ENCODE measurements around the gene SLC5A10. TPM values are rescaled to one million over a fixed set of nuclear protein-coding genes. Genes with fewer than 3 reads are reported as not detected.
A peak's percentile ranks its signal among the peaks of the same experiment; 100 is the strongest.

SLC5A10 gene
- polyA plus RNA-seq, 3 donors = 0.10 to 0.17 (median 0.12) TPM

DNA sequence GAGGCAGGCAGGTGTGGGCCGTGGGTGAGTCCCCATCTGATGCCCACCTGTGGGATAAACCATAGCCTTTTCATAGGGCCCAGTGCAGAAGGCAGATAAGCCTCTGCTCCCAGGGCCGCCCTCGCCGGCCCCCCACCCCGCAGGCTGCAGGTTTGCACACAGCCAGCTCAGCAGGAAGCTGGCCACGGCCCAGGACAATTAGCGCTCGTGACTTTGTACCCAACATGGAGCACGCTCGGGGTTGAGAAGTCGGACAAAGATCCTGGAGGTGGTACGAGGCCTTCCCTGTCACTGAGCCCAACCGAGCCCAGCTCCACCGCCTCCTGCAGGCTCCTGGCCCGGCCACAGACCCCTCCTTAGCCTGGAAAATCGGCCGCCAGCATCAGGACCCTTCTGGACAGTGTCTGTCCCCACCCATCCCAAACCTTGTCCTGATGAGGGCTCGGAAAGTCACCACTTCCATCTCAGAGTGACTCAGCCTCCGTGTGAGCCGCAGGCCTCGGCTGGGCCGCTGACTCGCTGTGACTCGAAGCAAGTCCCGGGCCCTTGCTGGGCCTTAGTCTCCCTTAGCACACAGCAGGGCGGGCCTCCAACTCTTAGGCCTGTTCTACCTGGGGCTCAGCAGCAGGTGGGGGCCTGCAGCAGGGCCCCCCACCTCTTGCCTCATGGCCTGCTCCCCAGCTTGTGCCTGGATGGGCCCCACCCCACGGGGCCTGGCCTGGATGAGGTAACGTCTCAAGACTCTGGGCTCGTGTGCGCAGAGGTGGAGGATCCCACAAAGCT is 29.9 kb downstream of the SLC5A10 start:
- H3K4me3 ChIP-seq (replicated peaks in 1 of 3; ENCODE audit: low read depth in 2 of 3, low read length in 3 of 3) = no peak overlapping the region
- no peak overlapping the region for H2AFZ ChIP-seq (ENCODE audit: insufficient read depth, low read depth, low read length, poor library complexity, severe bottlenecking)
- peak in 2 of 3 donors; percentile 3 to 28 for DNase-seq
- no peaks in the 10 kb centered on the region for H4K20me1 ChIP-seq (ENCODE audit: insufficient read depth, low read length)
- no peak overlapping the region for H3K4me2 ChIP-seq (replicated peaks; ENCODE audit: extremely low read depth, low read length, poor library complexity, severe bottlenecking)
- H3K9ac ChIP-seq (ENCODE audit: insufficient read depth, low read length, poor library complexity, severe bottlenecking) = no peak overlapping the region
- H3K36me3 ChIP-seq (replicated peaks in 1 of 2; ENCODE audit: control insufficient read depth in 1 of 2, insufficient read depth in 2 of 2, low read length in 2 of 2) = no peaks in the 10 kb centered on the region
- Mint-ChIP-seq H3K27ac (peak overlapping the region in 1 of 7 donors; percentile 54), H3K4me1 (peaks cover 4% of the 10 kb centered on the region), H3K4me3 (no peak overlapping the region), H3K9me3 (no peaks in the 10 kb centered on the region), H3K36me3 (no peaks in the 10 kb centered on the region), H3K27me3 (ENCODE audit: low read depth in 3 of 3) (peaks cover 1 to 6% (median 2%) of the 10 kb centered on the region in 3 donors)
- H3K27me3 ChIP-seq (ENCODE audit: control insufficient read depth in 2 of 2, insufficient read depth in 2 of 2, low read length in 2 of 2) = no peaks in the 10 kb centered on the region
- WGBS (ENCODE audit: insufficient coverage) = 61% methylated on average over 30 of the region's 30 CpGs
- no peaks in the 10 kb centered on the region for H3K79me2 ChIP-seq (ENCODE audit: insufficient read depth, low read length)
- no peaks in the 10 kb centered on the region for H3K4me1 ChIP-seq (ENCODE audit: control insufficient read depth in 1 of 2, insufficient read depth in 2 of 2, low read length in 2 of 2)
- TF ChIP-seq, protein P1, sequence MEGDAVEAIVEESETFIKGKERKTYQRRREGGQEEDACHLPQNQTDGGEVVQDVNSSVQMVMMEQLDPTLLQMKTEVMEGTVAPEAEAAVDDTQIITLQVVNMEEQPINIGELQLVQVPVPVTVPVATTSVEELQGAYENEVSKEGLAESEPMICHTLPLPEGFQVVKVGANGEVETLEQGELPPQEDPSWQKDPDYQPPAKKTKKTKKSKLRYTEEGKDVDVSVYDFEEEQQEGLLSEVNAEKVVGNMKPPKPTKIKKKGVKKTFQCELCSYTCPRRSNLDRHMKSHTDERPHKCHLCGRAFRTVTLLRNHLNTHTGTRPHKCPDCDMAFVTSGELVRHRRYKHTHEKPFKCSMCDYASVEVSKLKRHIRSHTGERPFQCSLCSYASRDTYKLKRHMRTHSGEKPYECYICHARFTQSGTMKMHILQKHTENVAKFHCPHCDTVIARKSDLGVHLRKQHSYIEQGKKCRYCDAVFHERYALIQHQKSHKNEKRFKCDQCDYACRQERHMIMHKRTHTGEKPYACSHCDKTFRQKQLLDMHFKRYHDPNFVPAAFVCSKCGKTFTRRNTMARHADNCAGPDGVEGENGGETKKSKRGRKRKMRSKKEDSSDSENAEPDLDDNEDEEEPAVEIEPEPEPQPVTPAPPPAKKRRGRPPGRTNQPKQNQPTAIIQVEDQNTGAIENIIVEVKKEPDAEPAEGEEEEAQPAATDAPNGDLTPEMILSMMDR (IDR thresholded peaks at IDR 0.05) = no peak
- intact Hi-C loops (cut with micrococcal nuclease) = no loop called here
- H3K27ac ChIP-seq (ENCODE audit: low read depth in 1 of 2, low read length in 2 of 2) = no peak overlapping the region
- H3K9me3 ChIP-seq (replicated peaks in 1 of 2; ENCODE audit: control insufficient read depth in 1 of 2, insufficient read depth in 1 of 2, low read length in 2 of 2) = no peaks in the 10 kb centered on the region

DNA sequence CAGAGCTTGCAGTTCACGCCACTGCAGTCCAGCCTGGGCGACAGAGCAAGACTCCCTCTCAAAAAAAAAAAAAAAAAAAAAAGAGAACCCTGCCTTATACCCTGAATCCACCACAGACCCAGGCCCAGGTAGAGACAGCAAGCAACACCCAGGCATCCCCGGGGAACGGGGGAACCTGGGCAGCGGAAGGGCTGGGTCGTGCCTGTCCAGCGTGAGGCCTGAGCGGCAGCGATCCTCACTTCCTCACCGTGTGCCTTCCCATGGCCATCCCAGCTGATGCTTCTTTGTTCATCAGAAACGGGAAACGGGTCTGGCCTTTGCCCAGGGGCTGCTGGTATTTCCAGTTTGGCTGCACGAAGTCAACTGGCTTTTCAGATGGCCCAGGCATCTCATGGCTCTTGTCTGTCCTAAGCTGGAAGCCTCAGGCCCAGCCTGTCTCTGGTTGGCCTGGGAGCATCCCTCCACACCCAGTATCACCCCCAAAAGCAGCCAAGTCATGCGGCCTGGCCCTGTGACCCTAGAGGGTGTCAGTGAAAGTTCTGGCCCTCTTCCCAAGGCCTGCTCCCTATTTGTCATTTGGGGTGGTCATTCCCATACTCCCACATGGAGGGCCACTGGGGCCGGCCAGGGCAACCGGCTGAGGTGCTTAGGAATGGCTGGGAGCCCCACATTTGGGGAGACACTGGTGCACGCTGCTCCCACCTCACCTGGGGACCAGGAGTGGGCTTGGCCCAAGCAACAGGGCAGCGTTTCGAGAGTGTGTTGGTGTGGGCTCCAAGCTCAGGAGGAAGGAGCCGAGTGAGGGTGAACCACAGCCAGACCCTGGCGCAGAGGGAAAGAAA is 32.5 kb downstream of the SLC5A10 start:
- no peaks in the 10 kb centered on the region for H3K36me3 Mint-ChIP-seq
- Histone ChIP-seq H3K27me3 (ENCODE audit: control insufficient read depth in 2 of 2, insufficient read depth in 2 of 2, low read length in 2 of 2) (no peaks in the 10 kb centered on the region), H3K79me2 (ENCODE audit: insufficient read depth, low read length) (no peaks in the 10 kb centered on the region), H3K36me3 (replicated peaks in 1 of 2; ENCODE audit: control insufficient read depth in 1 of 2, insufficient read depth in 2 of 2, low read length in 2 of 2) (no peaks in the 10 kb centered on the region), H3K27ac (ENCODE audit: low read depth in 1 of 2, low read length in 2 of 2) (no peak overlapping the region), H3K9ac (ENCODE audit: insufficient read depth, low read length, poor library complexity, severe bottlenecking) (no peak overlapping the region), H2AFZ (ENCODE audit: insufficient read depth, low read depth, low read length, poor library complexity, severe bottlenecking) (no peak overlapping the region), H4K20me1 (ENCODE audit: insufficient read depth, low read length) (no peaks in the 10 kb centered on the region), H3K4me2 (replicated peaks; ENCODE audit: extremely low read depth, low read length, poor library complexity, severe bottlenecking) (no peak overlapping the region), H3K4me1 (ENCODE audit: control insufficient read depth in 1 of 2, insufficient read depth in 2 of 2, low read length in 2 of 2) (no peaks in the 10 kb centered on the region), H3K9me3 (replicated peaks in 1 of 2; ENCODE audit: control insufficient read depth in 1 of 2, insufficient read depth in 1 of 2, low read length in 2 of 2) (no peaks in the 10 kb centered on the region), H3K4me3 (replicated peaks in 1 of 3; ENCODE audit: low read depth in 2 of 3, low read length in 3 of 3) (no peak overlapping the region)
- H3K27me3 Mint-ChIP-seq (ENCODE audit: low read depth in 3 of 3) = peaks cover 1 to 4% (median 2%) of the 10 kb centered on the region in 3 donors
- H3K9me3 Mint-ChIP-seq = no peaks in the 10 kb centered on the region
- TF ChIP-seq, protein P1 (IDR thresholded peaks at IDR 0.05) = no peak
- H3K27ac Mint-ChIP-seq = no peak overlapping the region
- peaks cover 4% of the 10 kb centered on the region for H3K4me1 Mint-ChIP-seq
- H3K4me3 Mint-ChIP-seq = no peak overlapping the region
- DNase-seq = no peak
- 93% methylated on average over 18 of the region's 21 CpGs for WGBS (ENCODE audit: insufficient coverage)
- intact Hi-C loops (cut with micrococcal nuclease) = no loop called here
